NCI-H82 treated with DMSO at 0.1 percent for 48 hours (cell line): ENCODE results near the gene LAMTOR5.
"Not testable (repeated sequence)": the region's sequence is repeated elsewhere in the genome, so short reads cannot be mapped to it uniquely, and the experiment has no call there.

ENCODE experiments used
- DNase-seq: peaks from one replicate; lab custom pipeline; 2025; ENCODE audit not compliant: unreplicated experiment; lab: John Stamatoyannopoulos, UW

Gene LAMTOR5

GRCh38 chr1:110407260-110408210, at the start of gene LAMTOR5:
TSS of gene LAMTOR5 (minus strand) at chr1:110407694. CDS start at chr1:110407620, 74 bp downstream.
- DNase-seq = peak; percentile 85

GRCh38 chr1:110457206-110457605, 49.7 kb upstream of the LAMTOR5 start:
- DNase-seq = no peak

GRCh38 chr1:110455151-110455550, 47.7 kb upstream of the LAMTOR5 start:
- no peak for DNase-seq

- DNase-seq = no peak
These were observed 46.8 kb upstream of the LAMTOR5 start for GRCh38 chr1:110454328-110454727.

GRCh38 chr1:110453829-110454228, 46.3 kb upstream of the LAMTOR5 start:
- no peak for DNase-seq

GRCh38 chr1:110452330-110452729, 44.8 kb upstream of the LAMTOR5 start:
- no peak for DNase-seq

- no peak for DNase-seq
These were observed 43.4 kb upstream of the LAMTOR5 start, which contains the start of gene PROK1 for GRCh38 chr1:110450929-110451328. TSS of gene PROK1 (plus strand) at chr1:110451149. CDS start at chr1:110451217, 68 bp downstream.

GRCh38 chr1:110449661-110450651, 42.5 kb upstream of the LAMTOR5 start:
- no peak for DNase-seq

- no peak for DNase-seq
These were observed 37.1 kb upstream of the LAMTOR5 start for GRCh38 chr1:110444561-110444960.

GRCh38 chr1:110443451-110443850, 36.0 kb upstream of the LAMTOR5 start:
- no peak for DNase-seq

- no peak for DNase-seq
These were observed 34.4 kb upstream of the LAMTOR5 start for GRCh38 chr1:110441888-110442287.

GRCh38 chr1:110440877-110441276, 33.4 kb upstream of the LAMTOR5 start:
- no peak for DNase-seq

GRCh38 chr1:110439873-110440272, 32.4 kb upstream of the LAMTOR5 start:
- DNase-seq = not testable (repeated sequence)

GRCh38 chr1:110438893-110439292, 31.4 kb upstream of the LAMTOR5 start:
- no peak for DNase-seq

GRCh38 chr1:110437645-110438299, 30.3 kb upstream of the LAMTOR5 start:
- DNase-seq = not testable (repeated sequence)

GRCh38 chr1:110436635-110437034, 29.1 kb upstream of the LAMTOR5 start:
- no peak for DNase-seq

GRCh38 chr1:110434946-110435345, 27.5 kb upstream of the LAMTOR5 start:
- DNase-seq = no peak

- no peak for DNase-seq
These were observed 26.3 kb upstream of the LAMTOR5 start for GRCh38 chr1:110433803-110434202.

- DNase-seq = no peak
These were observed 25.7 kb upstream of the LAMTOR5 start for GRCh38 chr1:110433213-110433612.

- no peak for DNase-seq
These were observed 23.4 kb upstream of the LAMTOR5 start for GRCh38 chr1:110430901-110431300.

- no peak for DNase-seq
These were observed 22.9 kb upstream of the LAMTOR5 start for GRCh38 chr1:110430366-110430765.
